ENCODE measurements around the gene NAV2.

Gene NAV2

GRCh38 chr11:19768815-19769214, 56.2 kb downstream of the NAV2 start:
- H3K36me3 ChIP-seq (ENCODE audit: control insufficient read depth, insufficient read depth, low read length): no peaks in the 10 kb centered on the region
- H3K4me3 ChIP-seq (ENCODE audit: low read depth, low read length): no peak overlapping the region
- 0 out of 2 replicates have a peak, but pooled peaks cover 6% of the 10 kb centered on the region for H3K27me3 ChIP-seq (ENCODE audit: control insufficient read depth, insufficient read depth, low read length)
- H3K9ac ChIP-seq (ENCODE audit: low read depth, low read length): no peak overlapping the region
- H3K4me1 ChIP-seq (ENCODE audit: control insufficient read depth, insufficient read depth, low read length): peaks cover 42% of the 10 kb centered on the region
- H3K9me3 ChIP-seq (ENCODE audit: control insufficient read depth, insufficient read depth, low read length): no peaks in the 10 kb centered on the region
- H3K27ac ChIP-seq (ENCODE audit: low read depth, low read length): no peak overlapping the region

DNA sequence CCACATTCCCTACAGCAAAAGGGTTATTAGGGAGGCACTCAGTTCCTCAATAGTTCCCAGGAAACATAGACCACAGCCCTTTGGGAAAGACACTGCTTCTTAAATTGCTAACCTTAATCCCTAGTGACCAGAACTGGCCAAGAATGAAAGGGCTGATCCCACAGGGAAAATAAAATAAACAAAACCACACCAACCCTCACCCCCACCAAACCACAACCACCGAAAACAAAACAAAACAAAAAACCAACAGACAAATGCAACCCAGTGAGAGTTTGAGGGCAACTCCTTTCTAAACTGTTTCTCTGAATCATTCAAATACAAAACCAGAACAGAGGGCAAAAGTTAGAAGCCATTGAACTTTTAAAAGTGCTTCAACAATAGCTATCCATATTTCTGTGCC, 57.2 kb downstream of the NAV2 start:
- Histone ChIP-seq H3K4me3 (ENCODE audit: low read depth, low read length) (no peak overlapping the region), H3K27ac (ENCODE audit: low read depth, low read length) (no peak overlapping the region), H3K9ac (ENCODE audit: low read depth, low read length) (no peak overlapping the region), H3K27me3 (ENCODE audit: control insufficient read depth, insufficient read depth, low read length) (0 out of 2 replicates have a peak, but pooled peaks cover 9% of the 10 kb centered on the region), H3K4me1 (ENCODE audit: control insufficient read depth, insufficient read depth, low read length) (peaks cover 42% of the 10 kb centered on the region), H3K36me3 (ENCODE audit: control insufficient read depth, insufficient read depth, low read length) (no peaks in the 10 kb centered on the region), H3K9me3 (ENCODE audit: control insufficient read depth, insufficient read depth, low read length) (no peaks in the 10 kb centered on the region)

DNA sequence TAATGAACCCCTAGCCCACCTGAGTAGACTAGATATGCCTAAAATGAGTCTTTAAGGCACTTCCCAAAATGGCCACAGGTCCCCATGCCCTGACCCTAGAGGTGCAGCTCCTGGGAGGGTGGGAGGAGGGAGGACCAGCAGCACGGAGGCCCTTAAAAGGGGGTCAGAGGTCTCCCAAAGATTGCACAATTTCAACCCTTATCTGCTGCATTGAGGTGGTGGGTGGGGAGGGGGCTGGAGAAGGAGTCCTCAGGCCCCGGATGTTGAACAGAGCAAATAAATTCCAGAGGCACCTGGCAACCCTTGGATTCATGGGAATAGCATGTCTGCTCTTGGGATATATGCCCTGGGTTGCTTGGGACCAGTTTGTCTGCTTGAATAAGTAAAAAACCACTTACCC, 57.6 kb downstream of the NAV2 start:
- Histone ChIP-seq H3K9me3 (ENCODE audit: control insufficient read depth, insufficient read depth, low read length) (no peaks in the 10 kb centered on the region), H3K9ac (ENCODE audit: low read depth, low read length) (no peak overlapping the region), H3K36me3 (ENCODE audit: control insufficient read depth, insufficient read depth, low read length) (no peaks in the 10 kb centered on the region), H3K4me1 (ENCODE audit: control insufficient read depth, insufficient read depth, low read length) (peaks cover 42% of the 10 kb centered on the region), H3K27me3 (ENCODE audit: control insufficient read depth, insufficient read depth, low read length) (0 out of 2 replicates have a peak, but pooled peaks cover 9% of the 10 kb centered on the region), H3K27ac (ENCODE audit: low read depth, low read length) (peak overlapping the region; percentile 93), H3K4me3 (ENCODE audit: low read depth, low read length) (no peak overlapping the region)

- H3K9me3 ChIP-seq (ENCODE audit: control insufficient read depth, insufficient read depth, low read length): no peaks in the 10 kb centered on the region
- H3K4me1 ChIP-seq (ENCODE audit: control insufficient read depth, insufficient read depth, low read length): peaks cover 47% of the 10 kb centered on the region
- H3K9ac ChIP-seq (ENCODE audit: low read depth, low read length): no peak overlapping the region
- peak overlapping the region; percentile 93 for H3K27ac ChIP-seq (ENCODE audit: low read depth, low read length)
- 0 out of 2 replicates have a peak, but pooled peaks cover 9% of the 10 kb centered on the region for H3K27me3 ChIP-seq (ENCODE audit: control insufficient read depth, insufficient read depth, low read length)
- no peak overlapping the region for H3K4me3 ChIP-seq (ENCODE audit: low read depth, low read length)
- H3K36me3 ChIP-seq (ENCODE audit: control insufficient read depth, insufficient read depth, low read length): no peaks in the 10 kb centered on the region
Observed at GRCh38 chr11:19771463-19771862, 58.8 kb downstream of the NAV2 start.

DNA sequence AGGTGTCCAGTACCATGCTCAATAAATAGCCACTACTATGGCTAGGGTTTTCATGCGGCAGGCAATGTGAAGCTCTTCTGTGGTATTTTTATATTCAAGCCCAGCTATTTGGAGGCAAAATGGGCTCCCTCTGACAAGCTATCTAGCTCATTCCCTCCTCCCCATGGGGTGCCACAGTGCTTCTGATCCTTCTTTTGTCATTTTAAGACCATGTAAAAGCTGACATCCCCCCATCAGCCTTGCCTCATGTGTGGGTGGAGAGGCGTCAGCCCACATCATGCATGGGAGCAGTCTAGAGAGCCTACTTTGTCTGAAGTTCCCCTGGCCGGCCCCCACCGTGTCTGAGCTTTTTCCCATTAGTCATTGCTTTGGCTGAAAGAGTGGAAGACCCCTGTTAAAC, 59.8 kb downstream of the NAV2 start:
- Histone ChIP-seq H3K27me3 (ENCODE audit: control insufficient read depth, insufficient read depth, low read length) (0 out of 2 replicates have a peak, but pooled peaks cover 9% of the 10 kb centered on the region), H3K4me1 (ENCODE audit: control insufficient read depth, insufficient read depth, low read length) (peaks cover 47% of the 10 kb centered on the region), H3K27ac (ENCODE audit: low read depth, low read length) (peak overlapping the region; percentile 93), H3K4me3 (ENCODE audit: low read depth, low read length) (peak overlapping the region; percentile 15), H3K9ac (ENCODE audit: low read depth, low read length) (no peak overlapping the region), H3K36me3 (ENCODE audit: control insufficient read depth, insufficient read depth, low read length) (no peaks in the 10 kb centered on the region), H3K9me3 (ENCODE audit: control insufficient read depth, insufficient read depth, low read length) (no peaks in the 10 kb centered on the region)

DNA sequence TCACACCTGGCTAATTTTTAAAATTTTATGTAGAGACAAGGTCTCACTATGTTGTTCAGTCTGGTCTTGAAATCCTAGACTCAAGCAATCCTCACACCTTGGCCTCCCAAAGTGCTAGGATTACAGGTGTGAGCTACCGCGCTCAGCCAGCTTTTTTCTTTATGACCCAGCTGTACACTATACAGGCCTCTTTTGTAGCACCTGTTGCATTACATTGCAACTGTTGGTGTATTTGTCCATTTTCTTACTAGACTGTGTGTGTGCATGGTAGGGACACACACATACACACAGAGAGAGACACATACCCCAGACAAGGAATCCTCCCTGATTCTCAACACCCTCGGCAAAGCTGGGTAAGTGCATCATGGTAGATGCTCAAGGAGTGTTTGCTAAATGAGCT, 61.7 kb downstream of the NAV2 start:
- Histone ChIP-seq H3K9ac (ENCODE audit: low read depth, low read length) (no peak overlapping the region), H3K27ac (ENCODE audit: low read depth, low read length) (no peak overlapping the region), H3K4me3 (ENCODE audit: low read depth, low read length) (no peak overlapping the region), H3K36me3 (ENCODE audit: control insufficient read depth, insufficient read depth, low read length) (no peaks in the 10 kb centered on the region), H3K27me3 (ENCODE audit: control insufficient read depth, insufficient read depth, low read length) (0 out of 2 replicates have a peak, but pooled peaks cover 9% of the 10 kb centered on the region), H3K9me3 (ENCODE audit: control insufficient read depth, insufficient read depth, low read length) (no peaks in the 10 kb centered on the region), H3K4me1 (ENCODE audit: control insufficient read depth, insufficient read depth, low read length) (peaks cover 58% of the 10 kb centered on the region)

- H3K4me1 ChIP-seq (ENCODE audit: control insufficient read depth, insufficient read depth, low read length): peaks cover 58% of the 10 kb centered on the region
- H3K9me3 ChIP-seq (ENCODE audit: control insufficient read depth, insufficient read depth, low read length): no peaks in the 10 kb centered on the region
- H3K27ac ChIP-seq (ENCODE audit: low read depth, low read length): no peak overlapping the region
- no peaks in the 10 kb centered on the region for H3K36me3 ChIP-seq (ENCODE audit: control insufficient read depth, insufficient read depth, low read length)
- H3K9ac ChIP-seq (ENCODE audit: low read depth, low read length): no peak overlapping the region
- 0 out of 2 replicates have a peak, but pooled peaks cover 9% of the 10 kb centered on the region for H3K27me3 ChIP-seq (ENCODE audit: control insufficient read depth, insufficient read depth, low read length)
- H3K4me3 ChIP-seq (ENCODE audit: low read depth, low read length): no peak overlapping the region
Observed at GRCh38 chr11:19774817-19775580, 62.4 kb downstream of the NAV2 start.

DNA sequence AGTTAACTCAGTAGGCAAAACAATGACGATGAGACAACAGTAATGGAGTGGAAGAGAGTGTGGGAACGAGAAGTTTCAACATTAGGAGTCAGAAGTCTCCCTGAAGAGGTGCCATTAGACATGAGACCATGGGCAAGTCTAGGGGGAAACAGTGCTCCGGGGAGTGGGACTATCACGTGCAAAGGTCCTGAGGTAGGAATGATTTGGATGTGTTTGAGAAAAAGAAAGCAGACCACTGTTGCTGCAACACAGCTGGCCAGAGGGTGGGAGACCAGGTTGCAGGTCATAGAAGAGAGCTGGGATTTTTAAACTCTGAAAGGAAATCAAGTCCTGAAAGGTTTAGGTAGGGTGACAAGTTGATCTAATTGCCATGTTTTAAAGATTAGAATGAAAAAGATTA, 63.0 kb downstream of the NAV2 start:
- no peak overlapping the region for H3K27ac ChIP-seq (ENCODE audit: low read depth, low read length)
- no peaks in the 10 kb centered on the region for H3K9me3 ChIP-seq (ENCODE audit: control insufficient read depth, insufficient read depth, low read length)
- peaks cover 59% of the 10 kb centered on the region for H3K4me1 ChIP-seq (ENCODE audit: control insufficient read depth, insufficient read depth, low read length)
- 0 out of 2 replicates have a peak, but pooled peaks cover 9% of the 10 kb centered on the region for H3K27me3 ChIP-seq (ENCODE audit: control insufficient read depth, insufficient read depth, low read length)
- no peak overlapping the region for H3K4me3 ChIP-seq (ENCODE audit: low read depth, low read length)
- no peaks in the 10 kb centered on the region for H3K36me3 ChIP-seq (ENCODE audit: control insufficient read depth, insufficient read depth, low read length)
- H3K9ac ChIP-seq (ENCODE audit: low read depth, low read length): no peak overlapping the region

DNA sequence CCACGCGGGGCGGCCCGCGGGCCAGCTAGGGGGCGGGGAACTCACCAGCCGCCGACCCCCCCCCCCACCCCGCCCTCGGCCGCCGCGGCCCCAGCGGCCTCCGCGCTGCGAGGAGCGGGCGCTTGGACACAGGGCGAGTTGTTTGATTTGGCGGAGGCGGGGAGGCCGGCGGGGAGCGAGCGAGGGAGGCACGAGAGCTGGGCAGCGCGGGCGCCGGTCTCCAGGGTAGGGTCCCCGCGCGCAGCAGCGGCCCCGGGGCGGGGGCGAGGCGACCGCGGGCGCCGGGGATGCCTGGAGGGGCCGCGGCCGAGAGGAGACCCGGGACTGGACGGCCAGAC, 64.4 kb downstream of the NAV2 start:
- Histone ChIP-seq H3K27me3 (ENCODE audit: control insufficient read depth, insufficient read depth, low read length) (0 out of 2 replicates have a peak, but pooled peaks cover 9% of the 10 kb centered on the region), H3K36me3 (ENCODE audit: control insufficient read depth, insufficient read depth, low read length) (no peaks in the 10 kb centered on the region), H3K4me3 (ENCODE audit: low read depth, low read length) (peak overlapping the region; percentile 92), H3K27ac (ENCODE audit: low read depth, low read length) (peak overlapping the region; percentile 94), H3K4me1 (ENCODE audit: control insufficient read depth, insufficient read depth, low read length) (peaks cover 58% of the 10 kb centered on the region), H3K9me3 (ENCODE audit: control insufficient read depth, insufficient read depth, low read length) (no peaks in the 10 kb centered on the region), H3K9ac (ENCODE audit: low read depth, low read length) (peak overlapping the region; percentile 87)

GRCh38 chr11:19777377-19778102, 64.9 kb downstream of the NAV2 start:
- Histone ChIP-seq H3K9ac (ENCODE audit: low read depth, low read length) (peak overlapping the region; percentile 87), H3K27me3 (ENCODE audit: control insufficient read depth, insufficient read depth, low read length) (0 out of 2 replicates have a peak, but pooled peaks cover 9% of the 10 kb centered on the region), H3K27ac (ENCODE audit: low read depth, low read length) (peak overlapping the region; percentile 94), H3K36me3 (ENCODE audit: control insufficient read depth, insufficient read depth, low read length) (no peaks in the 10 kb centered on the region), H3K4me3 (ENCODE audit: low read depth, low read length) (peak overlapping the region; percentile 92), H3K4me1 (ENCODE audit: control insufficient read depth, insufficient read depth, low read length) (peaks cover 58% of the 10 kb centered on the region), H3K9me3 (ENCODE audit: control insufficient read depth, insufficient read depth, low read length) (no peaks in the 10 kb centered on the region)

DNA sequence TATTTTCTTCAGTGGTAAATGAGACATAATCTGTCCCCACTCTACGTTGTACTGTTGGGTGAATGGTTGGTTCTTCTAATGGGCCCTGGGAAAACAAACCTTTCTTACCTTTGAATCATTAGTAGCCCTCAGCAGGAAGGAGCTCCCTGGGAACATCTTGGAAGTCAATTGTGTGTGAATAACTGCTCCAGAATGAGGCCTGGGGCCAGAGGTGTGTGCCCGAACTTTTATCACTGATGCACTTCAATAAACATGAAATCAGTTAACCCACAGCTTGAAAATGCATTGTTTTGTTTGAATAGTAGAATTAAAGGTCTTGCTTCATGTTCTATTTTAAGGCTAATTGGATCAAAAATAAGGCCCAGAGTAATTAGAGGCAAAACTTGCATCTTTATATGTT, 67.1 kb downstream of the NAV2 start:
- Histone ChIP-seq H3K4me3 (ENCODE audit: low read depth, low read length) (peak overlapping the region; percentile 92), H3K36me3 (ENCODE audit: control insufficient read depth, insufficient read depth, low read length) (no peaks in the 10 kb centered on the region), H3K4me1 (ENCODE audit: control insufficient read depth, insufficient read depth, low read length) (peaks cover 52% of the 10 kb centered on the region)

More for the DNA sequence above, 67.1 kb downstream of the NAV2 start:
- no peaks in the 10 kb centered on the region for H3K27me3 ChIP-seq (ENCODE audit: control insufficient read depth, insufficient read depth, low read length)
- H3K9ac ChIP-seq (ENCODE audit: low read depth, low read length): no peak overlapping the region
- peak overlapping the region; percentile 56 for H3K27ac ChIP-seq (ENCODE audit: low read depth, low read length)
- H3K9me3 ChIP-seq (ENCODE audit: control insufficient read depth, insufficient read depth, low read length): no peaks in the 10 kb centered on the region
